GM21515 (cell line): ENCODE results near the gene SLCO2A1.

Experiments
- ATAC-seq: cut with Tn5 transposase; IDR thresholded peaks from one replicate; pipeline ENCODE4 v1.9.1; 2021; ENCODE audit not compliant: unreplicated experiment

SLCO2A1 gene

DNA sequence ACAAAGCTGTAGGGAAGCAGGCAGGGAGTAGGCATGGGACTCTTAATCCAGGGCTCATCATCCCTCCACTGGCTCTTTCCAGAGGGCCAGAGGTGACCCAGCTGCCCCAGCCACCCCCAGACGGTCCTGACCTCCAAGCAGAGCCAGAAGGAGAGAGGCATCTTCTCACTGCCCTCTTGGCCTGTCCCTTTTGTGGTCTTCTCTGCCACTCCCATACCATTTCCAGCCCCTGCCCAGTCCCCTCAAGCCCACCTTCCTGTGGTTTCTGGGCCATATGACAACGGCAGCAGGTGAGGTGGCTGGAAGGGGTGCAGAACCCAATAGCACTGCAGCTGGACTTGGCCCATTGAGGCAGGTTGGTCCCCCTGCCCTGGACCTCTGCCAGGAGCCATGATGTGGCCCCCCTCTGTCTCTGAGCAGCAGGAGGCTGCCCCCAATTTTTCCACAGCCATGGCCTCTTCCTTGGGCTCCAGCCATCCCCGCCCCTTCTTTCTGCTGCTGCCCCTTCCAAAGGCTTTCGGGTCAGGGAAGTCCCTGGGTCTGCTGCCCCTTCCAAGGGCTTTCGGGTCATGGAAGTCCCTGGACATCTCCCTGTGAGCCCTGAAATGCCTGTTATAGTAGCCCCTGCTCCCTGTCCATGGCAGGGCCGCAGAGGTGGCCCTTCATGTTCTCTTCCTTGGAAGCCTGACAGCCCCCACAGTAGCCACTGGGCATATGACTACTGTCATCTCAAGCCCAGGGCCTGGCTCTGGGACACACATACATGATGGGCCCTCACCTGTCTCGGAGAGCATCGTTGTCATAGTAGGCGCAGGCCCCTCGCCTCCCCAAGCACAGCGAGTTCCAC is 94.5 kb downstream of the SLCO2A1 start:
- no peak for ATAC-seq

DNA sequence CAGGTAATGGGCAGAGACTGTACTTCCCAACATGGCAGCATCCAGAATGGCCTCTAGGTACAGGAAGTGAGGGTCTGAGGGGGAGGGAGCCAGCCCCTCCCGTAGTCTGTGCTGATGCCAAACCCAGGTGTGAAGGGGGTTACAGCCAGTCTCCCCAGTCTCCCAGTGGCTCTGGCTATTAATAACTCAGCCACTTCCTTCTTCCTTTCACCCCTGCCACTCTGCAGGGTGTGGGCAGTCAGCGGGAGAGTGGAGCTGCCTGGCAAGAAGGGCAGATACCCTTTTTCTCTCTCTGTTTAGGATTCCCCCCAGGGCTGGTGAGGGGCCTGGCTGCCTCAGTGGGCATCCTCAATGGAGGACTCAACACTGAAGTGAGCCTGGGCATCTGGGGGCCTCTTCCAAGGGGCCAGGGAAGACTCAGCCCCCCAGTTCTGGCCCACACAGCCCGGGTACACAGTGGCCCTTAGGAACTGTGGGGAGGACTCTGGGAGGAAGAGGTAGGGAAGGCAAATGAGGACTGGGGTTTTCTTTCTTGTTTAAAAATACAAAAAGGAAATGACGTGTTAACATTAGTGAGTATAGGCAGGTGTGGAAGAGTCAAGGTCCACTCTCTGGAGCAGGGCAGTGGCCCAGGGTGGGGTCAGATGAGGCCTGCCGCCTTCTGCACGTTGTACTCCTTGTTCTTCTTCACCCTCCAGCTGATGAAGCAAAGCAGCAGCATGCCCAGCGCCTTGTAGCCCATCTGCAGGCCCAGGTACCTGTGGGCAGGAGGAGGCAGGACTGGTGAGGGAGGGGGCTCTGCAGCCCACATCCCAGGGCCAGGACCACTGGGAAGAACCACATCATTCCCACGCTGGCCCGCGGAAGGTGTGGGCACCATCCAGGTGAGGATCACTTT is 95.4 kb downstream of the SLCO2A1 start:
- ATAC-seq: no peak

- ATAC-seq: no peak
Measured at GRCh38 chr3:133933097-133934024, 96.4 kb downstream of the SLCO2A1 start.

GRCh38 chr3:133932009-133932408 is 97.7 kb downstream of the SLCO2A1 start:
- ATAC-seq: no peak

DNA sequence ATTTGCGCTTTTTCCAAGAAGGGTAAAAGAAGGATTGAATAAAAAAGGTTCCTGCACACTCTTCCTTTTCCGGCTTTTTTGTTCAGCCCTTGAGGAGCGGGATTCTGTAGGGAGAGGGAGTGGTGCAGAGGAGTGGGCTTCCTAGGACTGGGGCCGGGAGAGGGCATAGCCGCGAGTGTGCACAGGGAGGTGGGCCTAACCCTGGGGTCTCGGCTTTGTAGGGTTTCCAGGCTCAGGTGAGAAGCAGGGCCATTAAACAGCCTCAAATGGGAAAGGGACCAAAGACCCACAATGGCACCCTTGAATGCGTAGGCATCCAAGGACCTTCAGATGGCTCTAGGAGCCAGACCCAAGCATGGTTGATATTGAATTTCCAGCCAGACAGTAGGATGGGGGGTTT is 98.6 kb downstream of the SLCO2A1 start:
- no peak for ATAC-seq

GRCh38 chr3:133930341-133930933 is 99.3 kb downstream of the SLCO2A1 start:
- no peak for ATAC-seq

DNA sequence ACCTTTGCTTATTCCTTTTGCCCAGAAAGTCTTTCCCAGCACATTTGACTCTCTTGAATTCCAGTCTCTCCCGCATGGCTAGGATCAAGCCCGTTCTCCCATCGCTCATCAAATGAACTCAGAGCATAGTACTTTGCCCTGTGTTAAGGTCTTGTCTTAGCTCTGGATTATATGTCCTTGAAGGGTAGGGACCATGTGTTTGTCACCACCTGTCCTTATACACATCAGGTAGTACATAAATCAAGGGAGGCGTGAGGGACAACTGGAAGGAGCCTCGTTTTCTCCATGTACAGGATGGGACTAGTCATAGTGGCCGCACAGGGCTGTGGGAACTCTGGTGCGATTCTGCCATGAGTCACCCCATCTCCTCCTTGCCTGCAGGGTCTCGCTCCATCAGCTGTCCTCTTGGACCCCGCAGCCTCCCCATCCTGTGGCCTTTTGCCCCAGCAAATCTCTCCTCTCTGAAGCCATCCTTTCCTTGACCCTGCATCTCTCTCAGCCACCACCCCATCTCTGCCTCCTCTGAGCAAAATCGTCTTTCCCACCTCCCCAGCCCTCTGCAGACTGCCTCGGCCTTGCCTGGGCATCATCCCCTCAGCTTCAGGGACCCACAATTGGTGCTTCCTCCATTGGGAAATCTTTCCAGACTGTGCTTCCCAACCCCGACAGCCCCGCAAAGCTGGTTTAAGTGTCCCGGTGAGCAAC is 100.7 kb downstream of the SLCO2A1 start:
- no peak for ATAC-seq

DNA sequence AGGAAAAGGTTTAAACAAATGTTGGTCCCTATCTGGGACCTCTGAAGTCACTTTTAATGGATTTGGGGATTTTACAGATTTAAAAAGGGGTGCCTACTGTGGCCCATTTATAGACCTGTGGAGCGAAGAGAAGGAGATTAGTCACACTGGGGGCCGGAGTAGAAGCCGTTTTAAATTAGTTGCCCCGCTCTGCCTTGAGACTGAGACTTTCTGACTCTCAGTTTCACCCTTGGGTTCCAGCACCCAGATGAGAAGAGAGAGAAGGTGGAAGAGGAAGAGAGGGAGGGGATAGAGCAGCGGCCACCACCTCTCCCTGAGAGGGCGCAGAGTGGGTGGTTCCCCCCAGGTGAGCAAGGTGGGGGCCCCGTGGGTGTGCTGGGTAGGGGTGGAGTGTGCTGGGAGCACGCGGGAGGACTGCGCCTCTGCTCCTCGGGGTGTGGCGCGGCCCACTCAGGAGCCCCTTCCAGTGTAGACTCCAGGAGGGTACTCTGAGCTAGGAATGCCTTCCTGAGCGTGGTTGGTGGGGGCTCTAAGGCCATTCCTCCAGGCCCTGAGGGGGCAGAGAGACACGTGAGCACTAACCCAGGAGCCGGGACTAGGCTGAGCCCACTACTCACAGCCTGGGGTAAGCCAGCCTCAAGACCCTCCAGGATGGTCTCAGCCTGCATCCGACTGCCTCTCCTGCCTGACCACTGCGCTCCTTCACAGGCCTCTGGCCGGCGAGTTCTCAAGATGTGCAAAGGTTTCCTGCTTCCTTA is 101.4 kb downstream of the SLCO2A1 start:
- ATAC-seq: no peak

- peak; percentile 70 for ATAC-seq
Measured at GRCh38 chr3:133927540-133928066, 102.1 kb downstream of the SLCO2A1 start.

DNA sequence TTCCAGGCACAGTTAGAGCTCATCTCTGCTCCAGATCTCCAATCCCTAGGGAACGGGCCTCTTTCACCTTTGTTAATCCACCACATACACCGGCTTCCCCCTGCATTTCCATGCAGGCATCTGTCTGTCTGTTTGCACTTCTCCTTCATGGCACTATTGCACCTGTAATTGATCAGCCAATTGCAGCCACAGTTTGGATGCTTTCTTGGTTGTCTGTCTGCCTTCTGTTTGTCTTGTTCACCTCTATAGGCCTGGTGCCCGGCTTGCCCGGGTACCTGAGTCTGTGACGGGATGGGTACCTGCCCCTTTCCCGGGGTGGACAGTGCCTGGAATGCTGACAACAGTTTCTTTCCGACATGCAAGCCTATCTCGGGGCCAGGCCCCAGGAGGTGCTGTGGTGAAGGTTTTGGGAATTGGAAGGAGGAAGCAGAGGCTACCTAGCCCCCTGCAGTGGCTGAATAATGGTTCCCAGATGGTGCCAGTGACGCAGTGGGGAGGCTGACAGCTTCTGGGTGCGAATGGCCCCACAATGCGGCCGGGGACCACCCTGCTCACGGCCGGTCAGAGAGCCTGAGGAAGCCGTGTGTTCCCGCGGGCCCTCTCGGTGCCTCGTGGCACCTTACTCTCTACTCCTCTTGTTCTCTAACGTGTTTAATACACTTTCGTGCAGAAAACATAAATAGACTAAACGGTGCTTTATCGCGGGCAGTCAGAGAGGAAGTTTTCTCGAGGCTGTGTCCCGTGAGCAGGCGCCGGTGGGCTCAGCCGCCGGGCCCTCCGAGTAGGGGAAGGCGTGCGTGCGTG is 102.8 kb downstream of the SLCO2A1 start:
- ATAC-seq: peak; percentile 6

GRCh38 chr3:133925960-133926735 is 103.6 kb downstream of the SLCO2A1 start:
- ATAC-seq: no peak

DNA sequence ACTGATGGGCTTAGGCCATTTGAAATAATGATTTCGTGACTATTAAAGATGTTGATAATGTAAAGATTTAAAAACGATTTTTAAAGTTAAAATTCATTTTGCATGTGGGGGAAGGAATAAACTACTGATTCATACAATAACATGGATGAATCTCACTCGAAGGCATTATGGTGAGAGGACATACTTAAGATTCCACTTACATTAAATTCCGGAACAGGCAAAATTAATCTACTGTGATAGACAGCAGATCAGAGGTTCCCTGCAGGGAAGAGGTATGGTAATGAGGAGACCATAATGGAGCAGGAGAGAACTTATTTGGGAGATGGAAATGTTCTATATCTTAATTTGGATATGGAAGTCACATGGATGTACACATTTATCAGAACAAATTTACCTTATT is 105.7 kb downstream of the SLCO2A1 start:
- no peak for ATAC-seq

GRCh38 chr3:133921592-133921991 is 108.1 kb downstream of the SLCO2A1 start:
- ATAC-seq: no peak

DNA sequence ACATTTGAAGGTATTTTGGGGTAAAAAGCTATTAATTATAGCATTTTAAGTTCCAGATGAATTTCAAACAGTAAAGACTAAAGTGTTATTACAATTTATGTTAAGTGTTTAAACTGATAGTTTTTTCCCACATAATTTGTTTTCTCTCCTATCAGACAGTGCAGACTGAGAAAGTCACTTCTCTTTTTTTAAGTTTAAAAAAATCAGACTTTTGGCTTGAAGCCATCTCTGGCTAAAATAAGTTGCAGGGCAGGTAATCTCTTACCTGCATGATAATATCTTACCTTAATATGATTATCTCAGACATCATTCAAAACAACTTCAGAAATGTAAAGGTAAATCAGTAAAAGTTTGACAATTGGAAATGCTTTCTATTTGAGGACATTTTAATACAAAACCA is 112.6 kb downstream of the SLCO2A1 start:
- ATAC-seq: no peak

GRCh38 chr3:133915685-133916658 is 113.8 kb downstream of the SLCO2A1 start:
- no peak for ATAC-seq
